Measurements from ENCODE around the gene STH. TPM values are rescaled to one million over a fixed set of nuclear protein-coding genes. Genes with fewer than 3 reads are reported as not detected.
"Not testable (repeated sequence)": the region's sequence is repeated elsewhere in the genome, so short reads cannot be mapped to it uniquely, and the experiment has no call there.

STH gene, protein sequence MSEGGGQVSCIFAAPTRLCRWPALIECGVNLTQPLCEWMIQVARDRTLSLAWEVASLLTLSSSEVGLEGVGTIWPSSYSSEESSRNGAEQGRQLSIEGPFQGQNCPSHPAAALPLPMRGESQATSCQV
- total RNA-seq (not detected), polyA plus RNA-seq (not detected), total RNA-seq (0 reads per million in 6 experiments)

DNA sequence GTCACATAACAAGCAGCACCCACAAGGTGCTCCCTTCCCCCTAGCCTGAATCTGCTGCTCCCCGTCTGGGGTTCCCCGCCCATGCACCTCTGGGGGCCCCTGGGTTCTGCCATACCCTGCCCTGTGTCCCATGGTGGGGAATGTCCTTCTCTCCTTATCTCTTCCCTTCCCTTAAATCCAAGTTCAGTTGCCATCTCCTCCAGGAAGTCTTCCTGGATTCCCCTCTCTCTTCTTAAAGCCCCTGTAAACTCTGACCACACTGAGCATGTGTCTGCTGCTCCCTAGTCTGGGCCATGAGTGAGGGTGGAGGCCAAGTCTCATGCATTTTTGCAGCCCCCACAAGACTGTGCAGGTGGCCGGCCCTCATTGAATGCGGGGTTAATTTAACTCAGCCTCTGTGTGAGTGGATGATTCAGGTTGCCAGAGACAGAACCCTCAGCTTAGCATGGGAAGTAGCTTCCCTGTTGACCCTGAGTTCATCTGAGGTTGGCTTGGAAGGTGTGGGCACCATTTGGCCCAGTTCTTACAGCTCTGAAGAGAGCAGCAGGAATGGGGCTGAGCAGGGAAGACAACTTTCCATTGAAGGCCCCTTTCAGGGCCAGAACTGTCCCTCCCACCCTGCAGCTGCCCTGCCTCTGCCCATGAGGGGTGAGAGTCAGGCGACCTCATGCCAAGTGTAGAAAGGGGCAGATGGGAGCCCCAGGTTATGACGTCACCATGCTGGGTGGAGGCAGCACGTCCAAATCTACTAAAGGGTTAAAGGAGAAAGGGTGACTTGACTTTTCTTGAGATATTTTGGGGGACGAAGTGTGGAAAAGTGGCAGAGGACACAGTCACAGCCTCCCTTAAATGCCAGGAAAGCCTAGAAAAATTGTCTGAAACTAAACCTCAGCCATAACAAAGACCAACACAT lies at the start of gene STH:
Gene STH, plus strand, starts transcription at position 264 of the 913 bp plus-strand sequence. Its CDS starts 30 bp downstream, at position 294.
- ATAC-seq (no peak), DNase-seq (peak in 1 of 10 donors; percentile 56)
- no peaks in the 10 kb centered on the region for H3K9me3 Mint-ChIP-seq
- no peaks in the 10 kb centered on the region for H3K36me3 Mint-ChIP-seq
- POLR2A ChIA-PET, result no interaction called here
- peaks cover 0 to 4% (median 0%) of the 10 kb centered on the region in 4 donors for H3K4me1 Mint-ChIP-seq
- H3K27me3 Mint-ChIP-seq, result no peaks in the 10 kb centered on the region
- peak within 1 kb of the TSS in 1 of 10 donors; percentile 37 for H3K27ac Mint-ChIP-seq
- H3K4me3 Mint-ChIP-seq, result no peak within 1 kb of the TSS

DNA sequence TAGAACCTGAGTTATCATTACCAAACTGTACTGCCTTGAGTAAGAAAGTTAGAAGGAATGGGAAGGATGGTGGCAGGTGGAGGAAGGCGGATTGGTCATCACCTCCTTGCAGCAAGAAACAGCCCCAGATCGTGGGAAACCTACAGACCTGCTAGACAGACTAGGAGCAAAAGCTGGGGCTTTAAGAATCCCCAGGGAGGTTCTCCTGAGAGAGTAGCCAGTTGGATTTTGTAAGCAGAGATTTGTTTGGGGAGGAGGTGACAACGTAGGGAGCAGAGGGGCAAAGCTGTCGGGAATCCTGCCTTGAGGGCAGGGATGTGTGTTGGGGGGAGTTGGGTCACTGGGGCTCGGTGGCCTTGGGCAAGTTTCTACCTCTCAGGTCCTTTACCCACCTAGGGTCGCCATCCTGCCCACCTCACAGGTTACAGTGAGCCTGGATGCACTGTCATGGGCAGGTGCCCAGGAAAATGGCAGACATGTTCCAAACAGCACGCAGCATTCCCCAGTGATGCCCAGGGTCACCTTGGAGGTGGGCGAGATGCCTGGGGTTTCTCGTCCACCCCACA lies 49.2 kb upstream of the STH start:
- DNase-seq, result no peak
- Mint-ChIP-seq H3K4me1 (peaks cover 0 to 8% (median 5%) of the 10 kb centered on the region in 4 donors), H3K9me3 (no peaks in the 10 kb centered on the region), H3K36me3 (no peaks in the 10 kb centered on the region), H3K27me3 (peaks cover 14 to 37% (median 29%) of the 10 kb centered on the region in 5 donors), H3K4me3 (no peak overlapping the region), H3K27ac (peak overlapping the region in 2 of 10 donors; percentile 79 to 90)
- no peak for ATAC-seq
- POLR2A ChIA-PET, result no interaction called here

DNA sequence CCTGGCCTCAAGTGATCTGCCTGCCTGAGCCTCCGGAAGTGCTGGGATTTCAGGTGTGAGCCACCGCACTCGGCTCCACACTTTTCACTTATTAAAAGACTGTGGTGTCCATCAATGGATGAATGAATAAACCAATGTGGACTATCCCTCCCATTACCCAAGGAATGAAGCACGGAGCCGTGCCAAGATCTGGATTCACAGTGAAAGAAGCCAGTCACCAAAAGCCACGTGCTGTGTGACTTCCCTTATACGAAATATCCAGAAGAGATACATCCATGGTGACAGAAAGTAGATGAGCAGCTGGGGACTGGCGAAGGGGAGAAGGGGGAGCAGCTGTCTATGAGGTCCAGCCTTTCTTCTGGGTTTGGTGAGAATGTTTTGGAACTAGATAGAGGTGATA lies 48.2 kb upstream of the STH start:
- no peak for DNase-seq
- no peak overlapping the region for H3K27ac Mint-ChIP-seq
- H3K9me3 Mint-ChIP-seq, result no peaks in the 10 kb centered on the region
- POLR2A ChIA-PET, result no interaction called here
- ATAC-seq, result no peak
- no peak overlapping the region for H3K4me3 Mint-ChIP-seq
- H3K27me3 Mint-ChIP-seq, result peaks cover 14 to 36% (median 25%) of the 10 kb centered on the region in 5 donors
- peaks cover 0 to 8% (median 5%) of the 10 kb centered on the region in 4 donors for H3K4me1 Mint-ChIP-seq
- H3K36me3 Mint-ChIP-seq, result no peaks in the 10 kb centered on the region

DNA sequence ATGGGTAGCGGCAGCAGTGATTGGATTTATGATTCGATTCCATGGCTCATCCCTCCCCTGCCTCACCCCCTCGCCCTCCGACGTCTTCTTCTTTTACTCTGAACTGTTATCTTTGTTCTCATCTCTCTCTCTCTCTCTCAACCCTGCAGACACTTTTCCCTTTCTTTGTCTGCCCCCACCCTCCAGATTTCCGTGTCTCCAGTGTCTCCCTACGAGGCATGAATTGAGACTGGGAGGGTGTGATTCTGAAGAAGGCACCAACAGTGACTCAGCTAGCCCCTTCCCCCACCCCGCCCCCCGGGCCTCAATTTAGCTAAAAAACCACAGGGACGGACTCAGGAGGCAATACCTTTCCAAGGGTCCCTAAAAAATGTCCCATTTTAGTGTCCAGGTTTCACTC lies 47.6 kb upstream of the STH start:
- H3K27me3 Mint-ChIP-seq, result peaks cover 14 to 36% (median 23%) of the 10 kb centered on the region in 5 donors
- ATAC-seq (no peak), DNase-seq (no peak)
- H3K27ac Mint-ChIP-seq, result no peak overlapping the region
- POLR2A ChIA-PET, result no interaction called here
- H3K4me3 Mint-ChIP-seq, result no peak overlapping the region
- peaks cover 0 to 8% (median 5%) of the 10 kb centered on the region in 4 donors for H3K4me1 Mint-ChIP-seq
- H3K36me3 Mint-ChIP-seq, result no peaks in the 10 kb centered on the region
- no peaks in the 10 kb centered on the region for H3K9me3 Mint-ChIP-seq

DNA sequence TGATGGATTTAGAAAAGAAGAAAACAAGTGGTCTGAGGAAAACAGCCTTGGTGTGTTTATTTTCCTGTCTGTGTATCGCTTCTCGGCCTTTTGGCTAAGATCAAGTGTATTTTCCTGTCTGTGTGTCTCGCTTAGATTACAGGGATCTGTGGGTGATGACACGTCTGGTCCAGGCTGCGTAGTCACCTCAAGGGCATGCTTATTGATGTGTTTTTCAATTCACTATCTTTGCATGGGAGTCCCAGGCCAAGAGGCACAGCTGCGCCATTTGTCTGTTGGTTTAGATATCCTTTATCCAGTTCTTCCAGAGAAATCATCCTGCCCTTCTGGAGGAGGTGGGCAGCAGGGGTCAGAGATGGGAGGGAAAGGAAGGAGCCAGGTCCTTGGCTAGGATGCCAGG lies 47.1 kb upstream of the STH start:
- no peaks in the 10 kb centered on the region for H3K36me3 Mint-ChIP-seq
- no peak overlapping the region for H3K4me3 Mint-ChIP-seq
- no peak for DNase-seq
- POLR2A ChIA-PET, result no interaction called here
- no peaks in the 10 kb centered on the region for H3K9me3 Mint-ChIP-seq
- H3K27me3 Mint-ChIP-seq, result peaks cover 14 to 33% (median 23%) of the 10 kb centered on the region in 5 donors
- H3K4me1 Mint-ChIP-seq, result peaks cover 0 to 8% (median 5%) of the 10 kb centered on the region in 4 donors
- no peak overlapping the region for H3K27ac Mint-ChIP-seq
- no peak for ATAC-seq

DNA sequence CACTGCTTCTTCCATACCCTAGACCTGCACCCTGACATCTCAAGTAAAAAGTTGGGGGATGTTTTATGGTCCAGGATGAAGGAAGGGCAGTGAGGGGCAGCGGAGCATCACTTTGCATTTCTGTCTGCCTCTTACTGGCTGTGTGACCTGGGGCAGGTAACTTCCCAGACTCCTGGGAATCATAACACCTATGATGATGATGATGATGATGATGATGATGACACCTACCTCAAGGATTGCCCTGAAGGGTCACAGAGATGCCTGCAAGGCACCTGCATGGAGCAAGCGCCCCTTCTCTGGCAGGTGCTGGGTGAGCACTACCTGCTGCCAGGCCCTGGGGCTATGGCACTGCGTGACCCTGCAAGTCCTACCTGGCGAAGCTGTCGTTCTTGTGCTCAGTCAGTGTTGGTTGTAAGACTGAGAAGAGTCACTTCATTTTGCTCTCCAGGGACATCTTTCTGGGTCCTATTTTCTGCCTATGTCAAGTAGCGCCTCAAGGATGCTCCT lies 46.2 kb upstream of the STH start:
- DNase-seq, result no peak
- H3K9me3 Mint-ChIP-seq, result no peaks in the 10 kb centered on the region
- H3K27ac Mint-ChIP-seq, result no peak overlapping the region
- H3K27me3 Mint-ChIP-seq, result peaks cover 14 to 31% (median 23%) of the 10 kb centered on the region in 5 donors
- no peaks in the 10 kb centered on the region for H3K36me3 Mint-ChIP-seq
- H3K4me3 Mint-ChIP-seq, result no peak overlapping the region
- POLR2A ChIA-PET, result no interaction called here
- H3K4me1 Mint-ChIP-seq, result peaks cover 0 to 8% (median 5%) of the 10 kb centered on the region in 4 donors
- ATAC-seq, result no peak

DNA sequence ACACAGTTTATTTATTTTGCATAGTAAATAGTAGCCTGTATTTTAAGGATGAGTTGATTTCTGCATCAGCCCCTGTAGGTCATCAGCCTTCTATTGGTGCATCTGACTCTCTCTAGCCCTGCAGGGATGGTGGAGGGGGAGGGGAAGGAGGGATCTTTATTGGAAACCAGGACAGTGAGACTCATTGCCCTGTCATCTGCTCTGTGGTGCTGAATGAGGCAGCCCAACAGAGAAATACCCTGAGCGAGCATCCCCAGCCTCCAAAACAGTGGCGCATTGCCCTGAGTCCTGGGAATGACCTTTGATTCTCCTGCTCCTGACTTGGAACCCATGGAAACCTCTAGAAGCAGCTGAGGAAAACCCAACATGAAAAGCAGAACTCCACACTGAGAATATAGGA lies 45.5 kb upstream of the STH start:
- Mint-ChIP-seq H3K36me3 (no peaks in the 10 kb centered on the region), H3K4me3 (no peak overlapping the region), H3K27ac (no peak overlapping the region), H3K4me1 (peaks cover 0 to 8% (median 5%) of the 10 kb centered on the region in 4 donors), H3K9me3 (no peaks in the 10 kb centered on the region), H3K27me3 (peaks cover 14 to 30% (median 23%) of the 10 kb centered on the region in 5 donors)
- DNase-seq (no peak), ATAC-seq (no peak)
- POLR2A ChIA-PET, result no interaction called here

DNA sequence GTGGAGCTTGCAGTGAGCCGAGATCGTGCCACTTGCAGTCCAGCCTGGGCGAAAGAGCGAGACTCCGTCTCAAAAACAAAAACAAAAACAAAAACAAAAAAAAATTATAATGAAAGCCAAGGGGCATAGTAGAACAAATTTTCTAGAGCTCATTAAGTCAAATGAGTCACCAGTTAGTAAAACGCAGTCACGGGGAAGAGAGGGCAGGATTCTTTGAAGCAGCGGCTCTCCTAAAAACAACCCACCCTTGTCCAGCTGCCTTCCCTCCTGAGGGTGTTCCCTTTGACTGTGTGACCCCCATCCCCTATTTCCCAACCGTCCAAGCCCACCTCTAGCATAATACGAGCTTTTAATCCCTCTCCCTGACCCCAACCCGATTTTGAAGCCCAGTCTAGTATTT lies 44.1 kb upstream of the STH start:
- POLR2A ChIA-PET, result interaction anchor here (0.7 kb wide), 1 partner anchor 20 kb away, joined by 3 read pairs; no protein-coding TSS in a partner anchor

DNA sequence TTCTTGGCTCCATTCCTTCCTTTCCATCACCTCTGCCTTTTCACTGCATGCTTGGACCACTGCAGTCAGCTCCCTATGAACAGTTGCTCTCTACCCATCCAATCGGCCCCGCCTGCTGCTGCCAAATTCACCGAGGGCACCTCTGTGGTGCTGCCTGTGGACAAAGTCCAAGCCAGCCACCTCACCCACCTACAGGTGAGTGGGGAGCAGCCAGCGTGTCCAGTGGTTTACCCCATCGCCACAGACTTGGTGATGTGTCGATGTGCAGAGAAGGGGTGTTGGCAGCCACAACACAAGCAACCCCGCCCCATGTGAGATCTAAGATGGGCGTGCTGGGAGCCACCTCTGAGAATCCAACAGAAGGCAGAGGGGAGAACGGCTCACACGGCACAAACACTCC lies 43.7 kb upstream of the STH start:
- Mint-ChIP-seq H3K4me3 (no peak overlapping the region), H3K36me3 (no peaks in the 10 kb centered on the region), H3K9me3 (no peaks in the 10 kb centered on the region), H3K4me1 (no peaks in the 10 kb centered on the region), H3K27ac (peak overlapping the region in 1 of 10 donors; percentile 50), H3K27me3 (peaks cover 9 to 20% (median 16%) of the 10 kb centered on the region in 5 donors)
- ATAC-seq (no peak), DNase-seq (no peak)
- POLR2A ChIA-PET, result interaction anchor here (0.7 kb wide), 1 partner anchor 19 kb away, joined by 3 read pairs; no protein-coding TSS in a partner anchor

More for the DNA sequence above, 44.1 kb upstream of the STH start:
- H3K4me1 Mint-ChIP-seq, result no peaks in the 10 kb centered on the region
- no peak overlapping the region for H3K27ac Mint-ChIP-seq
- H3K36me3 Mint-ChIP-seq, result no peaks in the 10 kb centered on the region
- peaks cover 9 to 24% (median 18%) of the 10 kb centered on the region in 5 donors for H3K27me3 Mint-ChIP-seq
- no peaks in the 10 kb centered on the region for H3K9me3 Mint-ChIP-seq
- no peak for DNase-seq
- no peak overlapping the region for H3K4me3 Mint-ChIP-seq
- no peak for ATAC-seq

DNA sequence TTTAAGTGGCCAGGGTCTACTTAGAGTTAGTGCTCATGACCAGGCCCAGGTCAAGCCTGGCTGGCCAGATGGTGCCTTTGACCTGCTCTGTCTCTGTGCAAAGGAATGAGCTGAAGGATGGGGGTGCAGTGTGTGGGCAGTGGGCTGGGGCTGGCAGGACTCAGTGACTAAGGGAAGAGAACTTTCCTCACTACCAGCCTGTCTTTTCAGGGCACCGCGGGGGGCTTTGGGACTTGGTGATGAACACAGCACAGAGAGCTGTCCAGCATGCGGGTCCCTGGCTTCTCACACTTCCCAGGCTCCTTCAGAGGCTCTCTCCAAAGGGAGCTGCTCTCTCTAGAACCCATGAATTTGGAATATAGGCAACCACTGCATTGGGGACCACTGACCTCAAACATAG lies 43.0 kb upstream of the STH start:
- H3K4me1 Mint-ChIP-seq, result no peaks in the 10 kb centered on the region
- H3K27ac Mint-ChIP-seq, result peak overlapping the region in 1 of 10 donors; percentile 49
- no peaks in the 10 kb centered on the region for H3K36me3 Mint-ChIP-seq
- ATAC-seq, result no peak
- H3K9me3 Mint-ChIP-seq, result no peaks in the 10 kb centered on the region
- POLR2A ChIA-PET, result no interaction called here
- no peak for DNase-seq
- no peak overlapping the region for H3K4me3 Mint-ChIP-seq
- peaks cover 5 to 13% (median 11%) of the 10 kb centered on the region in 5 donors for H3K27me3 Mint-ChIP-seq

DNA sequence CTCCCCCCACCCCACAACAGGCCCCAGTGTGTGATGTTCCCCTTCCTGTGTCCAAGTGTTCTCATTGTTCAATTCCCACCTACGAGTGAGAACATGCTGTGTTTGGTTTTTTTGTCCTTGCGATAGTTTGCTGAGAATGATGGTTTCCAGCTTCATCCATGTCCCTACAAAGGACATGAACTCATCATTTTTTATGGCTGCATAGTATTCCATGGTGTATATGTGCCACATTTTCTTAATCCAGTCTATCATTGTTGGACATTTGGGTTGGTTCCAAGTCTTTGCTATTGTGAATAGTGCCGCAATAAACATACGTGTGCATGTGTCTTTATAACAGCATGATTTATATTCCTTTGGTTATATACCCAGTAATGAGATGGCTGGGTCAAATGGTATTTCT lies 42.3 kb upstream of the STH start:
- DNase-seq, POLR2A ChIA-PET, H3K27me3 Mint-ChIP-seq, H3K9me3 Mint-ChIP-seq, H3K27ac Mint-ChIP-seq, ATAC-seq, H3K4me1 Mint-ChIP-seq, H3K36me3 Mint-ChIP-seq, H3K4me3 Mint-ChIP-seq: not testable (repeated sequence)

DNA sequence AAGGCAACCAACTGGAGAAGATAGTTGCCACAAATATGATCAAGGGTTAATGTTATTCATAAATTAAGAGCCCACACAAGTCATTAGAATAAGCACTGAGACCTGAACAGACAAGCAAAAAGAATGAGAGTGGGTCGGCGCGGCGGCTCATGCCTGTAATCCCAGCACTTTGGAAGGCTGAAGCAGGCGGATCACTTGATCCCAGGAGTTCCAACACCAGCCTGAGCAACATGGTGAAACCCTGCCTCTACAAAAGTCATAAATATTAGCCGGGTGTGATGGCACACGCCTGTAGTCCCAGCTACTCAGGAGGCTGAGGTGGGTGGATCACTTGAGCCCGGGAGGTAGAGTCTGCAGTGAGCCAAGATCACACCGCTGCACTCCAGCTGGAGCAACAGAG lies 40.7 kb upstream of the STH start:
- DNase-seq (no peak), ATAC-seq (no peak)
- peak overlapping the region in 1 of 10 donors; percentile 78 for H3K27ac Mint-ChIP-seq
- H3K9me3 Mint-ChIP-seq, result no peaks in the 10 kb centered on the region
- no peak overlapping the region for H3K4me3 Mint-ChIP-seq
- POLR2A ChIA-PET, result interaction anchor here (0.7 kb wide), 1 partner anchor 13 kb away, joined by 3 read pairs; no protein-coding TSS in a partner anchor
- no peaks in the 10 kb centered on the region for H3K36me3 Mint-ChIP-seq
- H3K27me3 Mint-ChIP-seq, result peaks cover 0 to 2% (median 0%) of the 10 kb centered on the region in 5 donors
- no peaks in the 10 kb centered on the region for H3K4me1 Mint-ChIP-seq

All from naive thymus-derived CD8-positive, alpha-beta T cell (primary cell).